ENCODE results near the gene CCDC172.
"Not testable (repeated sequence)": the region's sequence is repeated elsewhere in the genome, so short reads cannot be mapped to it uniquely, and the experiment has no call there.

Gene CCDC172

DNA sequence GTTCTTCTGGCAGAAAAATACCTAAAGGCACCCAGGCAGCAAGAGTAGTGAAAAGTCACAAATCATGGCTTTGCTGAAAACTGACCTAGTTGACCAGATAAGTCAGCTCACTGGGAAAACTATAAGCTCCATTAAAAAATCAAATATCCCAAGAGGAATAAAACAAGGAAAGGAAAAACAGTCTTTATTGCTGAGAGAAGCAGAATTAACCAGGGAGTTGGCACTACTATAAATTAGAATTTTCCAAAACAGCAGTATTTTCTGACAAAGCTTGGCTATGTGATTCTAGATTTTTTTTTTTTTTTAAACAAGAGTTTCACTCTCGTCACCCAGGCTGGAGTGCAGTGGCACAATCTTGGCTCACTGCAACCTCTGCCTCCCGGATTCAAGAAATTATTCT is 12.6 kb downstream of the CCDC172 start:
- no peaks in the 10 kb centered on the region for H3K4me1 ChIP-seq (ENCODE audit: control insufficient read depth, insufficient read depth, low read length)
- H3K9me3 ChIP-seq (ENCODE audit: control insufficient read depth, low read length), result no peaks in the 10 kb centered on the region
- H3K36me3 ChIP-seq (ENCODE audit: control insufficient read depth, insufficient read depth, low read length, severe bottlenecking), result no peaks in the 10 kb centered on the region

DNA sequence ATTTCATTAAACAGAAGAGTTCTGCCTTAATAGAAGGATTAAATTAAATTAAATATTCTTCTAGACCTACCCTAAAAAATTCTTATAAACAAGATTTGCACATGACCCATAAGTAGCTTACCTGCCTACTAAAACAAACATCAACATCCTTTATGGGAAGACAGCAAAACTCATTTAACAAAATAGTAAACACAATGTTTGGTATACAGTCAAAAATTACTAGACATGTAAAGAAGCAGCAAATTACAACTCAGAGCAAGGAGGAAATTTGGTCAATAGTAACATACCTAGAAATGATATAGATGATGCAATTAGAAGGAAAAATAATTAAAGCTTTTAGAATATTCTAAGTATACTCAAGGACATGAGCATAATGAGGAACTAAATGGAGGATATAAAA is 27.9 kb downstream of the CCDC172 start:
- Histone ChIP-seq H3K27me3 (replicated peaks; ENCODE audit: control insufficient read depth, insufficient read depth, low read length) (peaks cover 2% of the 10 kb centered on the region), H3K9ac (ENCODE audit: low read length) (no peak overlapping the region), H3K4me1 (ENCODE audit: control insufficient read depth, insufficient read depth, low read length) (no peaks in the 10 kb centered on the region), H3K4me3 (ENCODE audit: low read length) (no peak overlapping the region), H3K9me3 (ENCODE audit: control insufficient read depth, low read length) (peaks cover 6% of the 10 kb centered on the region), H3K36me3 (ENCODE audit: control insufficient read depth, insufficient read depth, low read length, severe bottlenecking) (no peaks in the 10 kb centered on the region)
- DNase-seq (ENCODE audit: low read depth), result no peak

More for the DNA sequence above, 12.6 kb downstream of the CCDC172 start:
- DNase-seq (ENCODE audit: low read depth), result no peak
- Histone ChIP-seq H3K27me3 (replicated peaks; ENCODE audit: control insufficient read depth, insufficient read depth, low read length) (no peaks in the 10 kb centered on the region), H3K4me3 (ENCODE audit: low read length) (no peak overlapping the region), H3K9ac (ENCODE audit: low read length) (no peak overlapping the region)

DNA sequence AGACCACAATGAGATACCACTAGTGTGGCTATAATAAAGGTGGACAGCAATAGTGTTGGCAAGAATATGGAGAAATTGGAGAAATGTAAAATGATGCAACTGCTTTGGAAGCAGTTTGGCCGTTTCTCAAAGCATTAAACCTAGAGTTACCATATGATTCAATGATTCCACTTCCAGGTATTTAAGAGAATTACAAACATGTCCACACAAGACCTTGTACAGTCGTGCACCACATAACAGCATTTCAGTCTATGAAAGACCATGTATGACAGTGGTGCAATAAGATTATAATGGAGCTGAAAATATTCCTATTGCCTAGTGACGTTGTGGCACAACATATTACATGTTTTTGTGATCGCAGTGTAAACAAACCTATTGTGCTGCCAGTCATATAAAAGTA is 29.6 kb downstream of the CCDC172 start:
- Histone ChIP-seq H3K9me3 (ENCODE audit: control insufficient read depth, low read length) (peaks cover 6% of the 10 kb centered on the region), H3K27me3 (replicated peaks; ENCODE audit: control insufficient read depth, insufficient read depth, low read length) (no peaks in the 10 kb centered on the region), H3K9ac (ENCODE audit: low read length) (no peak overlapping the region), H3K36me3 (ENCODE audit: control insufficient read depth, insufficient read depth, low read length, severe bottlenecking) (no peaks in the 10 kb centered on the region), H3K4me3 (ENCODE audit: low read length) (no peak overlapping the region), H3K4me1 (ENCODE audit: control insufficient read depth, insufficient read depth, low read length) (no peaks in the 10 kb centered on the region)
- no peak for DNase-seq (ENCODE audit: low read depth)

DNA sequence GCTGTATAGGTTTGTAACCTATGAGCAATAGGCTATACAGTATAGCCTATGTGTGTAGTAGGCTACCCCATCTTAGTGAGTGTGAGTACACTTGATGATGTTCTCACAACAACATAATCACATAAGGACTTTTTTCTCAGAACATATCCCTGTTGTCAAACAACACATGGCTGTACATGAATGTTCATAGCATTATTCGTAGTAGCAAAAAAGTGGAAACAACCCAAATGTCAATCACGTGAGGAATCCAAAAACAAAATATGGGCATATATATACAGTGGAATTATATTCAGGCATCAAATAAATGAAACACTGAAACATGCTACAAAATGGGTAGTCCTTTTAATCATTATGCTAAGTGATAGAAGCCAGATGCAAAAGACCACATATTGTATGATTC is 31.1 kb downstream of the CCDC172 start:
- no peak overlapping the region for H3K4me3 ChIP-seq (ENCODE audit: low read length)
- no peaks in the 10 kb centered on the region for H3K27me3 ChIP-seq (replicated peaks; ENCODE audit: control insufficient read depth, insufficient read depth, low read length)
- peaks cover 6% of the 10 kb centered on the region for H3K9me3 ChIP-seq (ENCODE audit: control insufficient read depth, low read length)
- H3K36me3 ChIP-seq (ENCODE audit: control insufficient read depth, insufficient read depth, low read length, severe bottlenecking), result no peaks in the 10 kb centered on the region
- no peaks in the 10 kb centered on the region for H3K4me1 ChIP-seq (ENCODE audit: control insufficient read depth, insufficient read depth, low read length)
- no peak overlapping the region for H3K9ac ChIP-seq (ENCODE audit: low read length)
- DNase-seq (ENCODE audit: low read depth), result no peak

DNA sequence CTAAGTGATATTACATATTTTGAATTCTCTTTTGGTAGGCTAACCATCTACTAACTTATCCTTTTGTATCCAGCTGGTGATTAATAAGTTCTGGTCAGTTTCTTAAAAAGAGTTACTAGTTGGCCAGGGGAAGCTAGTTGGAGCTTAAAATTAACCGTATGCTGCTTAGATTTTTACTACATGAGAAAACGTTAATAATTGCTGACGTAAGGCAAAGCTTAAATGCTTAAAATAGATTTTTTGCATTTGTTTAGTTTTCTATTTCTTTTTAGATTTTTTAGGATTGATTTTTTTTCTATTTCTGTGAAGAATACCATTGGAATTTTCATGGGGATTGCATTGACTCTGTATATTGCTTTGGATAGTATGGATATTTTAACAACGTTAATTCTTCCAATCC is 32.6 kb downstream of the CCDC172 start:
- no peaks in the 10 kb centered on the region for H3K27me3 ChIP-seq (replicated peaks; ENCODE audit: control insufficient read depth, insufficient read depth, low read length)
- H3K36me3 ChIP-seq (ENCODE audit: control insufficient read depth, insufficient read depth, low read length, severe bottlenecking), result no peaks in the 10 kb centered on the region
- no peak overlapping the region for H3K9ac ChIP-seq (ENCODE audit: low read length)
- H3K9me3 ChIP-seq (ENCODE audit: control insufficient read depth, low read length), result peaks cover 6% of the 10 kb centered on the region
- H3K4me3 ChIP-seq (ENCODE audit: low read length), result no peak overlapping the region
- no peak for DNase-seq (ENCODE audit: low read depth)
- no peaks in the 10 kb centered on the region for H3K4me1 ChIP-seq (ENCODE audit: control insufficient read depth, insufficient read depth, low read length)

DNA sequence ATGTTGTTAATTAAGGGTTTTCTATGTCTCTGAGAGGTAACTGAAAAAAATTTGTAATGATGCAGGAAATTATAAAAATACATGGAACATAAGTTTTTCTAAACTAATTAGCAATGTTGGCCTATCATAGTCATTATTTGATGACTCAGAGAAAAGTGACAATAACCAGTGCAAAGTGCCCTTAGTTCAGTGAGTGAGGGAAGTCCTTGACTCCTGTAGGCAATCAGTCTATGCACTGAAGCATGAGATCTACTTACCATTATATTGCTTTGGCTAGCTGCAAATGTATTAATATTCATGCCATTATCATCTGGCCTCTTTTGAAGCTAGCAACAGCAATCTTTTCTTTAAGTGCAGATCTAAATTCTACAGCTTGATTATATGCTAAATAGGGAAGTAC is 40.6 kb downstream of the CCDC172 start:
- no peaks in the 10 kb centered on the region for H3K4me1 ChIP-seq (ENCODE audit: control insufficient read depth, insufficient read depth, low read length)
- no peak overlapping the region for H3K4me3 ChIP-seq (ENCODE audit: low read length)
- no peaks in the 10 kb centered on the region for H3K9me3 ChIP-seq (ENCODE audit: control insufficient read depth, low read length)
- H3K36me3 ChIP-seq (ENCODE audit: control insufficient read depth, insufficient read depth, low read length, severe bottlenecking), result no peaks in the 10 kb centered on the region
- H3K27me3 ChIP-seq (replicated peaks; ENCODE audit: control insufficient read depth, insufficient read depth, low read length), result no peaks in the 10 kb centered on the region
- no peak overlapping the region for H3K9ac ChIP-seq (ENCODE audit: low read length)
- no peak for DNase-seq (ENCODE audit: low read depth)

DNA sequence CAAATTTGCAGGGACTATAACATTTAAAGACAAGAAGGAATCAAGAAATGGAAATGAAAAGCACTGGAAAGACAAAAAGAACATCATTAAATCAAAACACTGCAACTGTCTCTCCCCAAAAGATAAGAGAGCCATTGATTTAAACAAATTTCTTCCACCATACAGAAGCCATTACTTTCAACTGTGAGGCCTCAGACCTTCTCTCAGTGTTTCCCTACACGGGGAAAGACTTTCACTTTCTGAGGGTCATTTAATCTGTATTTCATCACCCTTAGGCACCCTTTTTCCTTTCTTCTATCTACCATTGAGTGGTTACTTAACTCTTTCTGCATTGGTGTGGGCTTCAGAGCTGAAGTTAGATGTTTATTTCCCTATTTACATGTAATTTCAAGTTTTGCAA is 47.5 kb downstream of the CCDC172 start:
- Histone ChIP-seq H3K9ac (ENCODE audit: low read length) (peak overlapping the region; percentile 53), H3K4me3 (ENCODE audit: low read length) (peak overlapping the region; percentile 54), H3K27me3 (replicated peaks; ENCODE audit: control insufficient read depth, insufficient read depth, low read length) (no peaks in the 10 kb centered on the region), H3K4me1 (ENCODE audit: control insufficient read depth, insufficient read depth, low read length) (no peaks in the 10 kb centered on the region), H3K9me3 (ENCODE audit: control insufficient read depth, low read length) (no peaks in the 10 kb centered on the region), H3K36me3 (ENCODE audit: control insufficient read depth, insufficient read depth, low read length, severe bottlenecking) (no peaks in the 10 kb centered on the region)
- DNase-seq (ENCODE audit: low read depth), result peak; percentile 35

DNA sequence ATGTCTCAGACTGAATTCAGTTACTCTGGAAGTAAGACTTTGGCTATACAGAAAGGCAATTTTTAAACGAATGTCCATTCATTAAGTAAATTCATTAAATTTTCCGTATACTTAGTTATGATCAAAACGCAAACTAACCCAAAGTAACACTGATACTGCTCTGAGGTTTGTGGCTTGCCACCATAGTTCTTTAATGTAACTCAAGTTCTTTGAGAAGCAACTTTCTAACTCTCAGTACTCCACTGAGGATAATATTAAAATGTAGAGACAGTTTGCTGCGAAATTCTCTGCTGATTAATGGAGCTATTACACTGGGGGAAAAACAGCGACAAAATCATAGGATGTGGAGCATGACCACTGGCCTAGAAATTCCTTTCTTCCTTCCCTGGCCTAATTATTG is 58.0 kb downstream of the CCDC172 start:
- no peaks in the 10 kb centered on the region for H3K4me1 ChIP-seq (ENCODE audit: control insufficient read depth, insufficient read depth, low read length)
- H3K9ac ChIP-seq (ENCODE audit: low read length), result no peak overlapping the region
- H3K9me3 ChIP-seq (ENCODE audit: control insufficient read depth, low read length), result no peaks in the 10 kb centered on the region
- no peaks in the 10 kb centered on the region for H3K36me3 ChIP-seq (ENCODE audit: control insufficient read depth, insufficient read depth, low read length, severe bottlenecking)
- no peak overlapping the region for H3K4me3 ChIP-seq (ENCODE audit: low read length)
- DNase-seq (ENCODE audit: low read depth), result no peak
- H3K27me3 ChIP-seq (replicated peaks; ENCODE audit: control insufficient read depth, insufficient read depth, low read length), result no peaks in the 10 kb centered on the region

DNA sequence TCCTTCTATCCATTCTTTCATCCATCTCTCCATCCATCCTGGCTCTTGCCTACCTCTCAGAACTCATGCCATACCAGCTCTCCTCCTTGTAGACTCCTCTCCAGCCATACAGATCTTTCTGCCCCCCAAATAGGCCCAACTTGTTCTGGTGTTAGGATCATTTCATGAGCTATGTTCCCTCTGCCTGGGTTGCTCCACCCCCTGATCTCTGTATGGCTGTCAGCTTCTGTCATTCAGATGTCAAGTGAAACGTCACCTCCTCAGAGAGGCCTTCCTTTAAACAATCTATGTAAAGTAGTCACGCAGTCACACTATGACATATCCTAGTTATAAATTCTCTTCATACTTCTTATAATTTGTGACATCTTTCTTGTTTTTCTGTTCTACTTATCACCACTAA is 61.1 kb downstream of the CCDC172 start:
- no peak overlapping the region for H3K9ac ChIP-seq (ENCODE audit: low read length)
- H3K27me3 ChIP-seq (replicated peaks; ENCODE audit: control insufficient read depth, insufficient read depth, low read length), result no peaks in the 10 kb centered on the region
- no peaks in the 10 kb centered on the region for H3K36me3 ChIP-seq (ENCODE audit: control insufficient read depth, insufficient read depth, low read length, severe bottlenecking)
- H3K4me1 ChIP-seq (ENCODE audit: control insufficient read depth, insufficient read depth, low read length), result no peaks in the 10 kb centered on the region
- DNase-seq (ENCODE audit: low read depth), result no peak
- H3K4me3 ChIP-seq (ENCODE audit: low read length), result no peak overlapping the region
- H3K9me3 ChIP-seq (ENCODE audit: control insufficient read depth, low read length), result no peaks in the 10 kb centered on the region

DNA sequence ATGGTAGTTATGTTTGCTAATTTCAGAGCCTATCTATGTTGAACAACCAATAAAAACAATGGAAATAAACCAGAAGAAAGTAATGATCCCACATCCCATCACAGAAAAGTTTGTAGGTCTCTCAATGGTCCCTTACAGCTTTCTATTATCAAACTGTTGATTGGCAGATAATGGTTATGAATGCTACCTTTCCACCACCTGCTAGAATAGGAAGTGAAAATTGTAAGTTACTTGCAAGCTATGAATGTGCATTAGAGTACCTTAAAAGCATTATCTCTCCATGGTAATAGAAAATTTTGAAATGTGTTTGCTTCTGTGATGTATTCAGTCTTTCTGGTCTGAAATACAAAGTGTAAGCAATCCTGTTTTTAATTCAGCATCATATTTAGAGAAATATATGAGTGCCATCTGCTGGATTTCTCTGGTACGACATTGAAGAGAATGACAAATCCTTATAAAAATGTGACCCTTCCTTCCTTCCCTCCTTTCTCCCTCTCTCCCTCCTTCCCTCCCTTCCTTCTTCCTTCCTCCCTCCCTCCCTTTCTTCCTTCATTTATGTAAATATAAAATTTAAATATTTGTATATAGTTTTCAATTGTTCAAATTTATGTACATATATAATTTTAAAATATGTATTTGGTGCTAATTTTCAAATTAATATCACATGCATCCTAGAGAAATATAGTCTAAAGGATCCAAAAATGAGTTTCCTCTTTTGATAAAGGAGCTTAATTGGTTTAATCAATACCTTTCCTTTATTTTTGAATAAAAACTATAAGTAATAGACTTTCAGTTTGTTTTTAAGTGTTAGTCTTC is 62.0 kb downstream of the CCDC172 start:
- H3K4me3 ChIP-seq (ENCODE audit: low read length), result no peak overlapping the region
- peak; percentile 78 for DNase-seq (ENCODE audit: low read depth)
- no peaks in the 10 kb centered on the region for H3K27me3 ChIP-seq (replicated peaks; ENCODE audit: control insufficient read depth, insufficient read depth, low read length)
- no peaks in the 10 kb centered on the region for H3K36me3 ChIP-seq (ENCODE audit: control insufficient read depth, insufficient read depth, low read length, severe bottlenecking)
- H3K4me1 ChIP-seq (ENCODE audit: control insufficient read depth, insufficient read depth, low read length), result no peaks in the 10 kb centered on the region
- H3K9me3 ChIP-seq (ENCODE audit: control insufficient read depth, low read length), result no peaks in the 10 kb centered on the region
- H3K9ac ChIP-seq (ENCODE audit: low read length), result no peak overlapping the region

DNA sequence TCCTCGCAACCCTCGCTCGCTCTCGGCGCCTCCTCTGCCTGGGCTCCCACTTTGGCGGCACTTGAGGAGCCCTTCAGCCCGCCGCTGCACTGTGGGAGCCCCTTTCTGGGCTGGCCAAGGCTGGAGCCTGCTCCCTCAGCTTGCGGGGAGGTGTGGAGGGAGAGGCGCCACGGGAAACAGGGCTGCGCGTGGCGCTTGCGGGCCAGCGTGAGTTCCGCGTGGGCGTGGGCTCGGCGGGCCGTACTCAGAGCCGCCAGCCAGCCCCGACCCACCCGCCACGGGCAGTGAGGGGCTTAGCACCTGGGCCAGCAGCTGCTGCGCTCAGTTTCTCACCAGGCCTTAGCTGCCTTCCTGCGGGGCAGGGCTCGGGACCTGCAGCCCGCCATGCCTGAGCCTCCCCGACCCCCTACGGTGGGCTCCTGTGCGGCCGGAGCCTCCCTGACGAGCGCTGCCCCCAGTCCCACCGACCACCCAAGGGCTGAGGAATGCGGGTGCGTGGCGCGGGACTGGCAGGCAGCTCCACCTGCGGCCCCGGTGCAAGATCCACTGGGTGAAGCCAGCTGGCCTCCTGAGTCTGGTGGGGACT is 69.1 kb downstream of the CCDC172 start:
- DNase-seq (ENCODE audit: low read depth); H3K9ac ChIP-seq (ENCODE audit: low read length); H3K36me3 ChIP-seq (ENCODE audit: control insufficient read depth, insufficient read depth, low read length, severe bottlenecking); H3K27me3 ChIP-seq (replicated peaks; ENCODE audit: control insufficient read depth, insufficient read depth, low read length); H3K9me3 ChIP-seq (ENCODE audit: control insufficient read depth, low read length); H3K4me1 ChIP-seq (ENCODE audit: control insufficient read depth, insufficient read depth, low read length); H3K4me3 ChIP-seq (ENCODE audit: low read length): not testable (repeated sequence)

Data from adipocyte (in vitro differentiated cells).